ENCODE results near the gene CPNE5.
A peak's percentile ranks its signal among the peaks of the same experiment; 100 is the strongest.

DNA sequence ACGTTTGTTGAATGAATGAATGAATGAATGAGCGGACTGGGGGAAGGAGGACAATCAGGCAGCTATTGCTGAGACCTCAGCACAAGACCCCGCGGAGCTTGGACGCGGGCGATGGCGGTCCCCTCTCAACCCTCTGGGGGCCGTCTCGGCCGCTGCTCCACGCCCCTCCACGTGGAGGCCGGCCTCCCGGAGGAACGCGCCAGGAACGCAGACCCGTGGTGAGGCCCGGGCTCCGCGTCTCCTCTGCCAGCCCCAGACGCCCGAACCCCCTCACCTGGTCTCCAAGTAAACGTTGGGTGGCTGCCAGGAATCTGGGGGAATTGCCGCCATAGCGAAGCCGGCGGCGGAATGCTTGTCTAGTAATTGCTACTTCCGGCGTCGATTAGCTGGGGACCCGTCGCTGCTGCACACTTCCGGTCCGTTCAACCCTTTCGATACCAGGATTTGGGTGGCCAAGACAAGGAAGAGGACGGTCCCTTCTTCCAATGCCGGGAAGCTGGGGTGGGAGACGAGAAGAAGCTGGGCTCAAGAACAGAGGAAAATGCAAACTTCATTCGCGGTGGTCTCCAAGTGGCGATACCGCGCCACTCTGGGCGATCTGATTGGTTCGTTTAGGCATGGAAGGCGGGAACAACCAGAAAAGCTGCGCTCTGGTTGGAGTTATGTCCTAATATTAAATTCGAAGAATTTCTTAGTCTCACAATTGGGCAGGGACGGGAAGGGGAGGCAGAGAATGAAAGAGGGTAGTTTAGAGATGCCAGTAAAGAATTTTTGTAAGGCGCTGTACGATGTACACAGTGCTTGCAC is 35.4 kb upstream of the CPNE5 start, which contains the start of gene PPIL1:
- TF ChIP-seq SETDB1 (IDR thresholded peaks at IDR 0.05; ENCODE audit: low read length) (no peak), CTCF (IDR thresholded peaks at IDR 0.05 in 2 of 3, conservative IDR thresholded peaks at IDR 0.05 in 1 of 3; ENCODE audit: insufficient read depth in 2 of 3, low read depth in 1 of 3, low read length in 3 of 3) (0 out of 6 replicates have a peak, but pooled peaks of 1 of the 3 experiments have one; percentile 0), TAF9B (IDR thresholded peaks at IDR 0.05; ENCODE audit: partially characterized antibody) (peak; percentile 92), MAX (CRISPR knock-in tag; IDR thresholded peaks at IDR 0.05) (peak; percentile 98), ZBTB12 (CRISPR knock-in tag; IDR thresholded peaks at IDR 0.05) (peak; percentile 20), NFRKB (IDR thresholded peaks at IDR 0.05; ENCODE audit: low read depth) (peak; percentile 97), CHD2 (IDR thresholded peaks at IDR 0.05; ENCODE audit: low read depth, low read length) (peak; percentile 46), GABPA (tag; conservative IDR thresholded peaks at IDR 0.05; ENCODE audit: low read depth) (peak; percentile 100)
